Fibroblast of mammary gland (primary cell): Measurements from ENCODE around the gene ABCA12.
"Not testable (repeated sequence)": the region's sequence is repeated elsewhere in the genome, so short reads cannot be mapped to it uniquely, and the experiment has no call there.

Experiments
- DNase-seq: peaks from one replicate; pipeline ENCODE4 v3.0.0-alpha.2; 2010; ENCODE audit warnings: low read depth
- H3K4me3 ChIP-seq: 2 replicates; pipeline ENCODE4 v1.5.1; 2011; ENCODE audit warnings: low read depth, mild to moderate bottlenecking, low read length, moderate library complexity; ENCODE audit not compliant: control insufficient read depth
- TF ChIP-seq, protein P1 (sequence below): conservative IDR thresholded peaks from 2 replicates; pipeline ENCODE4 v1.5.1; 2011; ENCODE audit warnings: low read depth, low read length, inconsistent platforms; ENCODE audit not compliant: control insufficient read depth, insufficient read depth

ABCA12 gene

DNA sequence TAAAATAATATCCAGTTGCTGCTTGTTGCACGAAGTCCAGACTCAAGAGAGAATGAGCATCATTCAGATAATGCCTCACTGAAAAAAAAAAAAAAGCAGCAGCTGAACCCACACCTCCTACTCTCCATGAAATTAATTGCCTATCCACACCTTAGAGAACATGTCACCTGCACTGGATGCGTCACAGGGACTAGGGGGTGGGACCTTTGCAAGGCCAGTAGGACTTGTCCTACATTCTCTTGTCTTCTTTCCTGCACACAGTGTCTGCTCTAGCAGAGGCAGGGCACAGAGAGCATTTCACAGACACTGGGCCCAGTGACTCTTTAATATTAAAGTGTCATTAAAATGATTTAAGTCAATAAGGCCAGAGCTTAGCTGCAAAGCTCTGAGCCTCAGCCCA, at the start of gene ABCA12:
Gene ABCA12, minus strand, starts transcription at position 148 of the 400 bp plus-strand sequence. CDS start 418 bp downstream, outside the sequence.
- TF ChIP-seq, protein P1, sequence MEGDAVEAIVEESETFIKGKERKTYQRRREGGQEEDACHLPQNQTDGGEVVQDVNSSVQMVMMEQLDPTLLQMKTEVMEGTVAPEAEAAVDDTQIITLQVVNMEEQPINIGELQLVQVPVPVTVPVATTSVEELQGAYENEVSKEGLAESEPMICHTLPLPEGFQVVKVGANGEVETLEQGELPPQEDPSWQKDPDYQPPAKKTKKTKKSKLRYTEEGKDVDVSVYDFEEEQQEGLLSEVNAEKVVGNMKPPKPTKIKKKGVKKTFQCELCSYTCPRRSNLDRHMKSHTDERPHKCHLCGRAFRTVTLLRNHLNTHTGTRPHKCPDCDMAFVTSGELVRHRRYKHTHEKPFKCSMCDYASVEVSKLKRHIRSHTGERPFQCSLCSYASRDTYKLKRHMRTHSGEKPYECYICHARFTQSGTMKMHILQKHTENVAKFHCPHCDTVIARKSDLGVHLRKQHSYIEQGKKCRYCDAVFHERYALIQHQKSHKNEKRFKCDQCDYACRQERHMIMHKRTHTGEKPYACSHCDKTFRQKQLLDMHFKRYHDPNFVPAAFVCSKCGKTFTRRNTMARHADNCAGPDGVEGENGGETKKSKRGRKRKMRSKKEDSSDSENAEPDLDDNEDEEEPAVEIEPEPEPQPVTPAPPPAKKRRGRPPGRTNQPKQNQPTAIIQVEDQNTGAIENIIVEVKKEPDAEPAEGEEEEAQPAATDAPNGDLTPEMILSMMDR: no peak
- no peak for DNase-seq
- no peak within 1 kb of the TSS for H3K4me3 ChIP-seq

GRCh38 chr2:215188078-215188477, 49.7 kb upstream of the ABCA12 start:
- TF ChIP-seq, protein P1: no peak
- DNase-seq: no peak
- H3K4me3 ChIP-seq: no peak overlapping the region

GRCh38 chr2:215186021-215186420, 47.6 kb upstream of the ABCA12 start:
- TF ChIP-seq, protein P1: no peak
- H3K4me3 ChIP-seq: no peak overlapping the region
- no peak for DNase-seq

GRCh38 chr2:215178121-215178520, 39.7 kb upstream of the ABCA12 start:
- TF ChIP-seq, protein P1: no peak
- no peak overlapping the region for H3K4me3 ChIP-seq
- DNase-seq: no peak

DNA sequence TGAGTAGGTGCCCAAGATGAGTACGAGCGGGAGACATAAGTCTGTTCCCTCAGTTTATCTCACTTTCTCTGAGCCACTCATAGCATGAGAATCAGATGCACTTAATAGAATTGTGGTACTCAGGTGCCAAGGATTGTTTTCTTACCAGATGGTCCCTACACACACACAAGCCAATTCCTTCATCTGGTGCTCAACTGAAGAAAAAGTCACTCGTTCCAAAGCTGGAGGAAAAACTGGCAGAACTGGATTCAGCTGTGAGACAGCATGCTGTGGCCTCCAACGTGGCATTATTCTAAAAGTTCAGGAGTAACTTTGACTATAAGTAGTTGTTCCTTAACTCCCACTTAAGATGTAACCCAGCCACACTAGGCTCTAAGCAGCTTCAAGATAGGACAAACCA, 33.4 kb upstream of the ABCA12 start:
- no peak for DNase-seq
- H3K4me3 ChIP-seq: no peak overlapping the region
- TF ChIP-seq, protein P1: no peak

GRCh38 chr2:215171151-215171550, 32.7 kb upstream of the ABCA12 start:
- no peak for DNase-seq
- TF ChIP-seq, protein P1: no peak
- no peak overlapping the region for H3K4me3 ChIP-seq

DNA sequence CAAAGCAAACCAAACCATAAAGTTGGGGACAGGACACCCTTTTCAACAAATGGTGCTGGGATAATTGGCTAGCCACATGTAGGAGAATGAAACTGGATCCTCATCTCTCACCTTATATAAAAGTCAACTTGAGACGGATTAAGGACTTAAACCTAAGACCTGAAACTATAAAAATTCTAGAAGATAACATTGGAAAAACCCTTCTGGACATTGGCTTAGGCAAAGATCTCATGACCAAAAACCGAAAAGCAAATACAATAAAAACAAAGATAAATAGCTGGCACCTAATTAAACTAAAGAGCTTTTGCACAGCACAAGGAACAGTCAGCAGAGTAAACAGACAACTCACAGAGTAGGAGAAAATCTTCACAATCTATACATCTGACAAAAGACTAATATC, 28.1 kb upstream of the ABCA12 start:
- DNase-seq, H3K4me3 ChIP-seq: not testable (repeated sequence)

DNA sequence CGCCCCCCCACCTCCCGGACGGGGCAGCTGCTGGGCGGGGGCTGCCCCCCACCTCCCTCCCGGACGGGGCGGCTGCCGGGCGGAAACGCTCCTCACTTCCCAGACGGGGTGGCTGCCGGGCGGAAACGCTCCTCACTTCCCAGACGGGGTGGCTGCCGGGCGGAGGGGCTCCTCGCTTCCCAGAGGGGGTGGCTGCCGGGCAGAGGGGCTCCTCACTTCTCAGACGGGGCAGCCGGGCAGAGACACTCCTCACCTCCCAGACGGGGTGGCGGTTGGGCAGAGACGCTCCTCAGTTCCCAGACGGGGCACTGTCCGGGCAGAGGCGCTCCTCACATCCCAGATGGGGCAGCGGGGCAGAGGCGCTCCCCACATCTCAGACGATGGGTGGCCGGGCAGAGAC, 24.9 kb upstream of the ABCA12 start:
- H3K4me3 ChIP-seq: not testable (repeated sequence)

More for the DNA sequence above, 24.9 kb upstream of the ABCA12 start:
- not testable (repeated sequence) for DNase-seq
